ENCODE data around the gene KCNT1. TPM values are rescaled to one million over a fixed set of nuclear protein-coding genes. Genes with fewer than 3 reads are reported as not detected.

Gene KCNT1
- total RNA-seq, 1 experiment from 2014 or later, result 0.17 TPM

DNA sequence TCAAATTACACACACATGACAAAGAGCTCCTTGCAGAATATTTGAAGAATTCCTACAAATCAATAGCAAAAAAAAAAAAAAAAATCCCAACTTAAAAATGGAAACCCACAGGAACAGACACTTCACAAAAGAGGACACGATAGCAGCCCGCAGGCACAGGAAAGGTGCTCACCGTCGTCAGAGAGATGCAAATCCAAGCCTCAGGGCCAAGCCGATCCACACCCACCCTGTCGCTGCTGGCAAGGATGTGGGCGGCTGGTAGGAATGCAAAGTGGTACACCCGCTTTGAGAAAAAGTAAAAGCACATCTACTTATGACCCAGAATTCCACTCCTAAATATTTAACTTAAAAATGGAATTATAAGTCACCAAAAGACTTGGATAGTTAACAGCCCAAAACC is 28.0 kb upstream of the KCNT1 start:
- no peaks in the 10 kb centered on the region for H3K36me3 ChIP-seq (ENCODE audit: control insufficient read depth in 1 of 2, insufficient read depth in 2 of 2, low read length in 2 of 2)
- no TSS peak for BruUV-seq (replicated peaks)
- H3K79me2 ChIP-seq (ENCODE audit: insufficient read depth, low read length), result no peaks in the 10 kb centered on the region
- H3K4me3 ChIP-seq (replicated peaks in 1 of 2; ENCODE audit: low read depth in 1 of 2, low read length in 2 of 2), result no peak overlapping the region
- H3K9ac ChIP-seq (ENCODE audit: low read length), result no peak overlapping the region
- no peaks in the 10 kb centered on the region for H3K9me2 ChIP-seq (ENCODE audit: insufficient read depth)
- ATAC-seq (no peak), DNase-seq (ENCODE audit: low read depth, low spot score) (no peak)
- H3K27me3 ChIP-seq (ENCODE audit: insufficient read depth, low read length), result peaks cover 4% of the 10 kb centered on the region; the same call in 1 of the 2 replicates
- H3K4me1 ChIP-seq (ENCODE audit: control insufficient read depth in 1 of 2, insufficient read depth in 2 of 2, low read length in 2 of 2), result no peaks in the 10 kb centered on the region
- CTCF ChIA-PET, result interaction anchor here (0.7 kb wide), 1 partner anchor 29 kb away, joined by 4 read pairs; no protein-coding TSS in a partner anchor
- no peak overlapping the region for H3K4me2 ChIP-seq (ENCODE audit: low read length)
- intact Hi-C loops (cut with micrococcal nuclease), result no loop called here
- no peak for TF ChIP-seq JUND (IDR thresholded peaks at IDR 0.05)
- no peak for TF ChIP-seq SRF (IDR thresholded peaks at IDR 0.05; ENCODE audit: low read depth)
- TF ChIP-seq SIN3A (IDR thresholded peaks at IDR 0.05; ENCODE audit: low read depth), result no peak
- TF ChIP-seq EGR1 (IDR thresholded peaks at IDR 0.05; ENCODE audit: low read depth), result no peak
- TF ChIP-seq CBX3 (IDR thresholded peaks at IDR 0.05; ENCODE audit: low read depth), result no peak
- TF ChIP-seq, protein P1, sequence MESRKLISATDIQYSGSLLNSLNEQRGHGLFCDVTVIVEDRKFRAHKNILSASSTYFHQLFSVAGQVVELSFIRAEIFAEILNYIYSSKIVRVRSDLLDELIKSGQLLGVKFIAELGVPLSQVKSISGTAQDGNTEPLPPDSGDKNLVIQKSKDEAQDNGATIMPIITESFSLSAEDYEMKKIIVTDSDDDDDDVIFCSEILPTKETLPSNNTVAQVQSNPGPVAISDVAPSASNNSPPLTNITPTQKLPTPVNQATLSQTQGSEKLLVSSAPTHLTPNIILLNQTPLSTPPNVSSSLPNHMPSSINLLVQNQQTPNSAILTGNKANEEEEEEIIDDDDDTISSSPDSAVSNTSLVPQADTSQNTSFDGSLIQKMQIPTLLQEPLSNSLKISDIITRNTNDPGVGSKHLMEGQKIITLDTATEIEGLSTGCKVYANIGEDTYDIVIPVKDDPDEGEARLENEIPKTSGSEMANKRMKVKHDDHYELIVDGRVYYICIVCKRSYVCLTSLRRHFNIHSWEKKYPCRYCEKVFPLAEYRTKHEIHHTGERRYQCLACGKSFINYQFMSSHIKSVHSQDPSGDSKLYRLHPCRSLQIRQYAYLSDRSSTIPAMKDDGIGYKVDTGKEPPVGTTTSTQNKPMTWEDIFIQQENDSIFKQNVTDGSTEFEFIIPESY (IDR thresholded peaks at IDR 0.05; ENCODE audit: extremely low read depth, insufficient replicate concordance, low read length), result no peak
- TF ChIP-seq, protein P2, sequence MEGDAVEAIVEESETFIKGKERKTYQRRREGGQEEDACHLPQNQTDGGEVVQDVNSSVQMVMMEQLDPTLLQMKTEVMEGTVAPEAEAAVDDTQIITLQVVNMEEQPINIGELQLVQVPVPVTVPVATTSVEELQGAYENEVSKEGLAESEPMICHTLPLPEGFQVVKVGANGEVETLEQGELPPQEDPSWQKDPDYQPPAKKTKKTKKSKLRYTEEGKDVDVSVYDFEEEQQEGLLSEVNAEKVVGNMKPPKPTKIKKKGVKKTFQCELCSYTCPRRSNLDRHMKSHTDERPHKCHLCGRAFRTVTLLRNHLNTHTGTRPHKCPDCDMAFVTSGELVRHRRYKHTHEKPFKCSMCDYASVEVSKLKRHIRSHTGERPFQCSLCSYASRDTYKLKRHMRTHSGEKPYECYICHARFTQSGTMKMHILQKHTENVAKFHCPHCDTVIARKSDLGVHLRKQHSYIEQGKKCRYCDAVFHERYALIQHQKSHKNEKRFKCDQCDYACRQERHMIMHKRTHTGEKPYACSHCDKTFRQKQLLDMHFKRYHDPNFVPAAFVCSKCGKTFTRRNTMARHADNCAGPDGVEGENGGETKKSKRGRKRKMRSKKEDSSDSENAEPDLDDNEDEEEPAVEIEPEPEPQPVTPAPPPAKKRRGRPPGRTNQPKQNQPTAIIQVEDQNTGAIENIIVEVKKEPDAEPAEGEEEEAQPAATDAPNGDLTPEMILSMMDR (IDR thresholded peaks at IDR 0.05 in 2 of 3, conservative IDR thresholded peaks at IDR 0.05 in 1 of 3; ENCODE audit: borderline replicate concordance in 1 of 3, insufficient read depth in 1 of 3, low read depth in 2 of 3, low read length in 2 of 3), result no peak
- TF ChIP-seq YY1 (IDR thresholded peaks at IDR 0.05; ENCODE audit: extremely low read depth, insufficient replicate concordance, low read depth, low read length), result no peak
- TF ChIP-seq EZH2 (IDR thresholded peaks at IDR 0.05), result no peak
- no peaks in the 10 kb centered on the region for H3K9me3 ChIP-seq (ENCODE audit: control insufficient read depth in 1 of 2, insufficient read depth in 1 of 2, low read depth in 1 of 2, low read length in 2 of 2)
- H3K27ac ChIP-seq (ENCODE audit: low read depth, low read length), result no peak overlapping the region
- RAD21 ChIA-PET (ENCODE audit: low non-redundant PET in 1 of 2, low total read pairs in 2 of 2, uncharacterized antibody in 2 of 2, unreplicated experiment in 2 of 2), result no interaction called here
- no peaks in the 10 kb centered on the region for H4K20me1 ChIP-seq (ENCODE audit: insufficient read depth)
- H2AFZ ChIP-seq (ENCODE audit: low read depth, low read length, poor library complexity, severe bottlenecking), result no peak overlapping the region
- POLR2A ChIA-PET, result no interaction called here

Measured in HCT116 (cell line).